SK-N-MC (cell line): ENCODE measurements around the gene TMEM245.

Experiments used
- EZH2 ChIP-seq: fragments of 200-600 bp; sonication (generic); IDR thresholded peaks from one replicate; pipeline ENCODE4 v1.6.1; 2017; ENCODE audit warnings: antibody characterized with exemption
- POLR2AphosphoS5 ChIP-seq: IDR thresholded peaks from 2 replicates; pipeline ENCODE4 v1.6.1; 2012; ENCODE audit warnings: mild to moderate bottlenecking, low read depth, low read length, borderline replicate concordance

- TF ChIP-seq EZH2 (no peak), POLR2AphosphoS5 (no peak)
These were observed 82.7 kb downstream of the TMEM245 start for GRCh38 chr9:109036744-109037680.
